Astrocyte (in vitro differentiated cells and primary cell): ENCODE results near the gene TMEM267. TPM values are rescaled to one million over a fixed set of nuclear protein-coding genes. Genes with fewer than 3 reads are reported as not detected.

Experiments
- DNase-seq: peaks from one replicate; pipeline ENCODE4 v3.0.0-alpha.2; 2010; ENCODE audit warnings: low read depth
- FAIRE-seq: peaks from 2 replicates; lab custom pipeline; 2011; peaks lifted over from hg19 to GRCh38; lab: Jason Lieb, UNC
- H2AFZ ChIP-seq: 2 replicates; pipeline ENCODE4 v1.6.0; 2012; ENCODE audit warnings: low read depth, low read length, inconsistent platforms
- H3K27ac ChIP-seq: 2 replicates; pipeline ENCODE4 v1.5.1; 2011; ENCODE audit warnings: low read depth, low read length, inconsistent platforms
- H3K27me3 ChIP-seq: 2 replicates; pipeline ENCODE4 v1.6.0; 2011; ENCODE audit warnings: low read length, inconsistent platforms; ENCODE audit not compliant: insufficient read depth
- H3K36me3 ChIP-seq: 2 replicates; pipeline ENCODE4 v1.5.1; 2011; ENCODE audit warnings: low read length, inconsistent platforms; ENCODE audit not compliant: insufficient read depth
- H3K4me1 ChIP-seq: 2 replicates; pipeline ENCODE4 v1.5.1; 2011; ENCODE audit warnings: low read length, inconsistent platforms; ENCODE audit not compliant: insufficient read depth
- H3K4me2 ChIP-seq: 2 replicates; pipeline ENCODE4 v1.6.0; 2012; ENCODE audit warnings: low read length, inconsistent platforms
- H3K4me3 ChIP-seq: 2 replicates; pipeline ENCODE4 v1.5.1; 2011; ENCODE audit warnings: low read depth, mild to moderate bottlenecking, low read length, inconsistent platforms; ENCODE audit not compliant: insufficient read depth
- H3K79me2 ChIP-seq: 2 replicates; pipeline ENCODE4 v1.6.0; 2012; ENCODE audit warnings: mild to moderate bottlenecking, low read length, inconsistent platforms; ENCODE audit not compliant: insufficient read depth
- H3K9ac ChIP-seq: 2 replicates; pipeline ENCODE4 v1.6.0; 2012; ENCODE audit warnings: mild to moderate bottlenecking, low read length, inconsistent platforms
- H3K9me3 ChIP-seq: 2 replicates; pipeline ENCODE4 v1.5.1; 2012; ENCODE audit warnings: low read depth, mild to moderate bottlenecking, low read length, inconsistent platforms; ENCODE audit not compliant: insufficient read depth
- H4K20me1 ChIP-seq: 2 replicates; pipeline ENCODE4 v1.6.0; 2012; ENCODE audit warnings: low read length, inconsistent platforms; ENCODE audit not compliant: insufficient read depth
- H3K27ac Mint-ChIP-seq: one replicate; pipeline ENCODE4 v1.8.0; 2021; ENCODE audit warnings: mild to moderate bottlenecking, mixed read lengths; ENCODE audit not compliant: unreplicated experiment
- H3K27me3 Mint-ChIP-seq: one replicate; pipeline ENCODE4 v1.8.0; 2021; ENCODE audit warnings: low read depth, mixed read lengths; ENCODE audit not compliant: unreplicated experiment
- H3K36me3 Mint-ChIP-seq: one replicate; pipeline ENCODE4 v1.8.0; 2021; ENCODE audit warnings: low read depth, mixed read lengths; ENCODE audit not compliant: unreplicated experiment
- H3K4me1 Mint-ChIP-seq: one replicate; pipeline ENCODE4 v1.8.0; 2021; ENCODE audit warnings: low read depth, mixed read lengths; ENCODE audit not compliant: unreplicated experiment
- H3K4me3 Mint-ChIP-seq: one replicate; pipeline ENCODE4 v1.8.0; 2021; ENCODE audit warnings: mild to moderate bottlenecking, moderate library complexity, mixed read lengths; ENCODE audit not compliant: unreplicated experiment
- H3K9me3 Mint-ChIP-seq: one replicate; pipeline ENCODE4 v1.8.0; 2021; ENCODE audit warnings: mild to moderate bottlenecking, mixed read lengths; ENCODE audit not compliant: unreplicated experiment
- CTCF ChIP-seq: IDR thresholded peaks from 2 replicates; pipeline ENCODE4 v1.5.1; 2011; ENCODE audit warnings: low read depth, mild to moderate bottlenecking, inconsistent platforms, low read length, moderate library complexity; ENCODE audit not compliant: insufficient read depth
- EZH2 ChIP-seq: IDR thresholded peaks from 2 replicates; pipeline ENCODE4 v1.6.1; 2012; ENCODE audit warnings: mild to moderate bottlenecking, low read length, inconsistent platforms; ENCODE audit not compliant: insufficient read depth
- total RNA-seq: library from RNA; stranded (reverse); gene quantifications from 2 replicates; pipeline ENCODE4 v1.2.1, GENCODE V29; 2021

Gene TMEM267
- total RNA-seq, 1 donor from 2014 or later: 20.9 TPM

DNA sequence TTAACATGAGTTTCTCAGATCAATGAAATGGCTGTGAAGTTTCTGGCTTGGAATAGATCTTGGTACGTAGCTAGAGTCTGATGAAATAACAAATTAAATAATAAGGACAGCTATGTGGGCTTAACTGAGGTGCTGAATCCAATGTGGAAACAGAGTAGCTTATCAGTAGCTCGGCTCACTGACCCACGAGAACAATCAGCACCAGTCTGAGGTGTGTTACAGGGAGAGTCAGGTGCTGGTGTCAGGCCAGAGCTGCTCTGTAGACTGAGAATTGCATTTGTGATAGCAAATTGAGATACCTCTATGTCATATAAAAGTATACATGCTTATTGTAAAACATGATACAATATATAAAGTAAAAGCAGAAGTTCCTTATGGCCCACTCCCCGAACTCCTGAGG, 50.3 kb downstream of the TMEM267 start:
- no peaks in the 10 kb centered on the region for H3K27me3 ChIP-seq
- no peaks in the 10 kb centered on the region for H3K9me3 ChIP-seq
- H3K9ac ChIP-seq: no peak overlapping the region
- H3K27ac ChIP-seq: no peak overlapping the region
- no peaks in the 10 kb centered on the region for H3K36me3 ChIP-seq
- H3K4me3 ChIP-seq: no peak overlapping the region
- H2AFZ ChIP-seq: no peak overlapping the region
- Mint-ChIP-seq H3K9me3 (peaks cover 3% of the 10 kb centered on the region), H3K27me3 (no peaks in the 10 kb centered on the region), H3K27ac (no peak overlapping the region), H3K4me1 (peaks cover 14% of the 10 kb centered on the region), H3K36me3 (no peaks in the 10 kb centered on the region), H3K4me3 (no peak overlapping the region)
- TF ChIP-seq EZH2 (no peak), CTCF (no peak)
- no peak overlapping the region for H3K4me2 ChIP-seq
- no peaks in the 10 kb centered on the region for H4K20me1 ChIP-seq
- FAIRE-seq (no peak), DNase-seq (no peak)
- H3K79me2 ChIP-seq: no peaks in the 10 kb centered on the region
- H3K4me1 ChIP-seq: peaks cover 6% of the 10 kb centered on the region

GRCh38 chr5:43432486-43433375, 50.9 kb downstream of the TMEM267 start:
- H3K4me1 ChIP-seq: peaks cover 6% of the 10 kb centered on the region
- no peaks in the 10 kb centered on the region for H4K20me1 ChIP-seq
- no peak overlapping the region for H3K4me2 ChIP-seq
- no peaks in the 10 kb centered on the region for H3K36me3 Mint-ChIP-seq
- no peaks in the 10 kb centered on the region for H3K27me3 ChIP-seq
- no peak overlapping the region for H3K9ac ChIP-seq
- no peak for TF ChIP-seq CTCF
- no peak for TF ChIP-seq EZH2
- no peaks in the 10 kb centered on the region for H3K36me3 ChIP-seq
- no peaks in the 10 kb centered on the region for H3K9me3 ChIP-seq
- H3K4me1 Mint-ChIP-seq: peaks cover 19% of the 10 kb centered on the region
- FAIRE-seq (no peak), DNase-seq (peak; percentile 90)
- H3K4me3 ChIP-seq: no peak overlapping the region
- no peak overlapping the region for H3K4me3 Mint-ChIP-seq
- H3K27ac ChIP-seq: no peak overlapping the region
- H3K9me3 Mint-ChIP-seq: peaks cover 5% of the 10 kb centered on the region
- no peak overlapping the region for H2AFZ ChIP-seq
- H3K79me2 ChIP-seq: no peaks in the 10 kb centered on the region
- H3K27me3 Mint-ChIP-seq: no peaks in the 10 kb centered on the region
- peak overlapping the region; percentile 16 for H3K27ac Mint-ChIP-seq

DNA sequence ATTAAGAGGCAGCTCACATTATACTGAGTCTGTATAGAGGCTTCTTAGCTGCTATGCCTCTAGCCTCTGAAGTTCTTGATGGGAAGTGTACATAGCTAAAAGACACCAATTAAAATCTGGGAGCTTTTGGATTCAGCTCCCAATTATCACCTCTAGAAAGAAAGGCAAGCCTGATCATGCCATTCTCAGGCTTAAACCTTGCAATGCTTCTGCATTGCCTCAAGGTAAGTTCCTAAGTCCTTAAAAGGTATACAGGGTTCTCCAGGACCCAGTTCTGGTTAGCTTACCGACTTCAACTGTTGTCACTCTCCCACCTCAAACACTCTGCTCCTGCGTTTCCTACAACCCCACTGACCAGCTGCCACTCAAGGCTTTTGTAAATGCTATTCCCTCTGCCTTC, 54.0 kb downstream of the TMEM267 start:
- FAIRE-seq: no peak
- H3K27me3 ChIP-seq: no peaks in the 10 kb centered on the region

More for the DNA sequence above, 54.0 kb downstream of the TMEM267 start:
- Mint-ChIP-seq H3K4me1 (peaks cover 24% of the 10 kb centered on the region), H3K27me3 (no peaks in the 10 kb centered on the region), H3K36me3 (no peaks in the 10 kb centered on the region), H3K9me3 (peaks cover 5% of the 10 kb centered on the region), H3K4me3 (no peak overlapping the region), H3K27ac (no peak overlapping the region)
- DNase-seq: no peak
- Histone ChIP-seq H2AFZ (no peak overlapping the region), H3K9me3 (no peaks in the 10 kb centered on the region), H3K4me1 (peaks cover 6% of the 10 kb centered on the region), H3K4me3 (no peak overlapping the region), H3K4me2 (no peak overlapping the region), H3K9ac (no peak overlapping the region), H3K79me2 (no peaks in the 10 kb centered on the region), H4K20me1 (no peaks in the 10 kb centered on the region), H3K27ac (no peak overlapping the region), H3K36me3 (no peaks in the 10 kb centered on the region)
- no peak for TF ChIP-seq CTCF
